ENCODE measurements around the gene ABTB2. TPM values are rescaled to one million over a fixed set of nuclear protein-coding genes. Genes with fewer than 3 reads are reported as not detected.
A peak's percentile ranks its signal among the peaks of the same experiment; 100 is the strongest.
"Not testable (repeated sequence)": the region's sequence is repeated elsewhere in the genome, so short reads cannot be mapped to it uniquely, and the experiment has no call there.

ABTB2 gene
- 8.7 TPM for polyA plus RNA-seq (ENCODE audit: insufficient read length)

- peak; percentile 99 for DNase-seq
These were observed at the start of gene ABTB2 for GRCh38 chr11:34357701-34358257. ABTB2 (minus strand) TSS chr11:34358010.

- no peak for DNase-seq
These were observed 49.5 kb upstream of the ABTB2 start for GRCh38 chr11:34407121-34407813.

- DNase-seq = no peak
These were observed 48.6 kb upstream of the ABTB2 start for GRCh38 chr11:34406413-34406812.

- no peak for DNase-seq
These were observed 47.5 kb upstream of the ABTB2 start for GRCh38 chr11:34405079-34405858.

- DNase-seq = no peak
These were observed 46.5 kb upstream of the ABTB2 start for GRCh38 chr11:34404280-34404679.

GRCh38 chr11:34403431-34403830 is 45.6 kb upstream of the ABTB2 start:
- DNase-seq = no peak

- no peak for DNase-seq
These were observed 40.0 kb upstream of the ABTB2 start for GRCh38 chr11:34397811-34398210.

- DNase-seq = no peak
These were observed 39.3 kb upstream of the ABTB2 start for GRCh38 chr11:34397120-34397519.

- DNase-seq = no peak
These were observed 38.2 kb upstream of the ABTB2 start for GRCh38 chr11:34395916-34396550.

GRCh38 chr11:34394771-34395300 is 37.0 kb upstream of the ABTB2 start:
- no peak for DNase-seq

GRCh38 chr11:34387653-34388052 is 29.8 kb upstream of the ABTB2 start:
- DNase-seq = no peak

- DNase-seq = not testable (repeated sequence)
These were observed 28.5 kb upstream of the ABTB2 start for GRCh38 chr11:34386356-34386755.

GRCh38 chr11:34382532-34383276 is 24.9 kb upstream of the ABTB2 start:
- no peak for DNase-seq

GRCh38 chr11:34381775-34382174 is 24.0 kb upstream of the ABTB2 start:
- DNase-seq = no peak

- DNase-seq = no peak
These were observed 22.9 kb upstream of the ABTB2 start for GRCh38 chr11:34380696-34381095.

GRCh38 chr11:34379539-34379938 is 21.7 kb upstream of the ABTB2 start:
- DNase-seq = no peak

- no peak for DNase-seq
These were observed 21.3 kb upstream of the ABTB2 start for GRCh38 chr11:34379079-34379478.

GRCh38 chr11:34373727-34374126 is 15.9 kb upstream of the ABTB2 start:
- no peak for DNase-seq

GRCh38 chr11:34366522-34366921 is 8.7 kb upstream of the ABTB2 start:
- DNase-seq = no peak

- DNase-seq = no peak
These were observed 6.3 kb upstream of the ABTB2 start for GRCh38 chr11:34364102-34364501.

- DNase-seq = no peak
These were observed 5.7 kb upstream of the ABTB2 start for GRCh38 chr11:34363363-34364084.

GRCh38 chr11:34360046-34360445 is 2.2 kb upstream of the ABTB2 start:
- no peak for DNase-seq

Data from hindlimb muscle (tissue), 1 donor.